IPS-20b (cell line): Measurements from ENCODE around the gene ARPC1B.
"Not testable (repeated sequence)": the region's sequence is repeated elsewhere in the genome, so short reads cannot be mapped to it uniquely, and the experiment has no call there.

Experiments used
- H3K27ac ChIP-seq: one replicate; pipeline ENCODE4 v1.5.1; 2013; ENCODE audit warnings: low read length
- H3K27me3 ChIP-seq: 2 replicates; pipeline ENCODE4 v1.6.1; 2013; ENCODE audit warnings: mild to moderate bottlenecking, low read length, inconsistent platforms; ENCODE audit not compliant: insufficient read depth
- H3K36me3 ChIP-seq: 2 replicates; pipeline ENCODE4 v1.6.1; 2013; ENCODE audit warnings: low read depth, mild to moderate bottlenecking, inconsistent platforms, low read length, moderate library complexity; ENCODE audit not compliant: insufficient read depth
- H3K4me1 ChIP-seq: 2 replicates; pipeline ENCODE4 v1.6.1; 2013; ENCODE audit warnings: mild to moderate bottlenecking, control low read depth, inconsistent platforms, low read length, moderate library complexity; ENCODE audit not compliant: insufficient read depth
- H3K4me3 ChIP-seq: 2 replicates; pipeline ENCODE4 v1.5.1; 2013; ENCODE audit warnings: mild to moderate bottlenecking, low read length, inconsistent platforms
- H3K9ac ChIP-seq: 2 replicates; pipeline ENCODE4 v1.6.1; 2013; ENCODE audit warnings: low read depth, mild to moderate bottlenecking, inconsistent platforms, low read length, moderate library complexity
- H3K9me3 ChIP-seq: 2 replicates; pipeline ENCODE4 v1.6.1; 2013; ENCODE audit warnings: mild to moderate bottlenecking, low read depth, low read length, inconsistent platforms; ENCODE audit not compliant: insufficient read depth

The ARPC1B gene

DNA sequence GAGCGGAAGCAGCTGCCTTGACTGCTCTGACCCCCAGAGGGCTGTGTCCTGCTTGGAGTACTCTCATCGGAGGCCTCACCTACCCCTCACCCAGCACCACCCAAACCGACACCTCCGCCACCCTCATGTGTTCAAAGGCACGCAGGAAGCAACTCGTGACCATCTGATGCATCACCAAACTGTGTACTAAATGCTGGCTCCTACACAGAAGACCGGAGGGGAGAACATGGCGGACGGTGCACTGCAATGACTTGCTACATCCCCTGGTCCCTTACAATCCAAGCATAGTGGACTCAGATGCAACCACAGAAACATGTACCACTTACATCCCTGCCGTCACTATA is 30.4 kb downstream of the ARPC1B start:
- Histone ChIP-seq H3K27me3 (no peaks in the 10 kb centered on the region), H3K27ac (no peak overlapping the region), H3K4me1 (peaks cover 11% of the 10 kb centered on the region), H3K4me3 (no peak overlapping the region), H3K36me3 (peaks cover 57% of the 10 kb centered on the region), H3K9me3 (no peaks in the 10 kb centered on the region), H3K9ac (no peak overlapping the region)

DNA sequence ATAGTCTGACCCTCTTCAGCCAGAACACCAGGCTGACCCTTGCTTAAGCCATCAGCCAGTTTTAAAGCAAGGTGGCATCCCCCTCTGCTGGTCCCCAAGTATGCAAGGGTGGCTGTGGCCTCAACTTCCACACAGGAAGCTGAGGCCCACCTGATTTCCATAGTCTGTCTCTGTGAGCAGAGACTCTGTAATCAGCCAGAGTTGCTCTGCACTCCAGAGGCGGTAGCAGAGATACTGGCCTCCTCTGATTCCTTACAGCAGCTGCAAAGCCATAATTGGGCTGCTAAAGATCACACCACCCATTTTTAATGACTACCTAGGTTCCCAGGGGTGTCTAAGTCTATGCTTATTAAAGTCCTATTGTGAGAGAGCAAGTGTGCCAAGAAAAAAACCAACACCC is 32.0 kb downstream of the ARPC1B start:
- Histone ChIP-seq H3K9me3 (no peaks in the 10 kb centered on the region), H3K27me3 (no peaks in the 10 kb centered on the region), H3K9ac (peak overlapping the region; percentile 100), H3K4me1 (peaks cover 13% of the 10 kb centered on the region), H3K4me3 (peak overlapping the region; percentile 100; the same call in 1 of the 2 replicates), H3K36me3 (peaks cover 57% of the 10 kb centered on the region), H3K27ac (no peak overlapping the region)

DNA sequence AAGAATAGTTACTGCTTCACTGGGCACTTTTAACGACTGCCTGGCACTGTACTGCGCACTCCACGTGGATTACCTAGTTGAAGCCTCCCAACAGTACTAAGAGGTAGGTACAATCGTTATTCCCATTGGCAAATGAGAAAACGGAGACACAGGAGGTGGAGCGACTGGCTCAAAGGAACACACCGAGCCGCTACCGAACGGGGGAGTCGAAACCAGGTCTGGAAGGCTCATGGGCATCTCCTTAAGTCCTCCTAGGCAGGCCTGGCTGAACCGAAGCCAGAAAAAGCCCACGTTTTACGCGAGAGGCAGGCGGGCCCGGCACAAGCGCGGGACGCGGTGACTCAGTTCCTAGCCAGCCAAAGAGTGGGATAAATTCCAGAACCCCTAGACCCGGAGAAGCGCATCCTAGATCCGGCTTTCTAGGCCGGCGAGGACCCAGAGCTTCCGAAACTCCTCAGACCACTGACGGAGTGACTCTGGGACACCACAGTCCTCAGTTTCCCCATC is 33.4 kb downstream of the ARPC1B start:
- Histone ChIP-seq H3K27ac (peak overlapping the region; percentile 85), H3K9ac (peak overlapping the region; percentile 100), H3K36me3 (peaks cover 55% of the 10 kb centered on the region), H3K27me3 (no peaks in the 10 kb centered on the region), H3K4me1 (peaks cover 13% of the 10 kb centered on the region), H3K4me3 (peak overlapping the region; percentile 100), H3K9me3 (no peaks in the 10 kb centered on the region)

DNA sequence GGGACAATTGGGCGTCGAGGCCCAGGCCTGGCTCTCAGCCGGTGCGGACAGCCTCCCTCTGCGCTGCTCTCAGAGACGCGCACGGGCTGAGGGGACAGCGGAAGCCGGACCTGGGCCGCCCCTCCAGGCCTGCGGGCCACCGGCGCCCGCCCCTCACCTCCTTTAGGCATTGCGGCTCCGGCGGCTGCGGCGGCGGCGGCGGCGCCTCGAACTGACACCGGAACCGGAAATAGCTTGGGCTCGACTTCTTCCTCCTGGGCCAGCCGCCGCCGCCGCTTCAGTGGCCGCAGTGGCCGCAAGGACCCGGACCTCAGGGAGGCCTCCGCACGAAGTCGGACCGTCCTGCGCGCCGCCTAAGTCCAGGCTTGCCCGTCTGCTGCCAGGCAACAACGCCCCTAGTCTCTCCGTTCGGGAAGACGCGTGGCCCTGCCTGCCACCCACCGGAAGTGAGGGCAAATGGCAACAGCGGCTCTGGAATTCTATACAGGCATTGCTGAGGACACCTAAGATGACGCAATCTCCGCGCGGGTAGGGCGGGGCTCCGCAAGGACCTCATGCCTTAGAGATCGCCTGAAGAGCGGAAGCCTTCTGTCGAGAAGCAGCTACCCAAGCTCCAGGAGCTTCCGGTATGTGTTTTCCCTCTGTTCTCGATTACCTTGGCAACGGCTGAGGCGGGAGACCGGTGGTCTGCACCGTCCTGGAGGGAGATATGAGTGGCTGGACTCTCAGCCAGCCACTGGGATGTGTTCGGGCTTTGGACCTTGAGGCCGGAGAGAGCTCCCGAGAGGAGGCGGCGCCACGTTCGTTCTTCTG is 34.1 kb downstream of the ARPC1B start, which contains the start of the genes BUD31 and PDAP1:
Gene BUD31, plus strand, starts transcription at position 591 of the 813 bp plus-strand sequence. CDS start 2,124 bp downstream, outside the sequence.
Gene PDAP1, minus strand, starts transcription at position 219 of the 813 bp plus-strand sequence. Its CDS starts 49 bp downstream, at position 170.
- H3K27me3 ChIP-seq, result no peaks in the 10 kb centered on the region
- peak within 1 kb of the TSS; percentile 100 for H3K4me3 ChIP-seq
- H3K36me3 ChIP-seq, result peaks cover 55% of the 10 kb centered on the region
- H3K4me1 ChIP-seq, result peaks cover 13% of the 10 kb centered on the region
- H3K9me3 ChIP-seq, result no peaks in the 10 kb centered on the region
- H3K9ac ChIP-seq, result peak within 1 kb of the TSS; percentile 100
- peak within 1 kb of the TSS; percentile 85 for H3K27ac ChIP-seq

DNA sequence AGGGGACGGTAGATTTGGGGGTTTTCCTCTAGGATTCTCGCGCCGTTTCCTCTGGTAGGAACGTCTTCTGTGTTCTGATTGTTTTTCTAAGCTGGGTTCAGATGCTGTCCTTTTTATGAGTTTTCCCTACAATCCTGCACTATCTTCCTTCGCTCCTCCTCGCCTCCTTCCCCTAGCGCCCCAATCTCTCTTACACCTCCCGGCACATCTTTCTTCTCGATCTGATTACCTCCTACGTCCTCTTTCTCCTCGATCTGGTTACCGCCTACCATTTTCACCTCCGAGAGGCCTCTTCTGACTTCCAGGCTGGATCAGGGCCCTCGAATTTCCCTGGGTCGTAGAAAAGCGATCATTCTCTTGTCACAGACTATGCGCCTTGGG is 34.7 kb downstream of the ARPC1B start:
- Histone ChIP-seq H3K4me3 (peak overlapping the region; percentile 100), H3K27me3 (no peaks in the 10 kb centered on the region), H3K36me3 (peaks cover 55% of the 10 kb centered on the region), H3K9me3 (no peaks in the 10 kb centered on the region), H3K9ac (peak overlapping the region; percentile 100), H3K27ac (peak overlapping the region; percentile 85), H3K4me1 (peaks cover 13% of the 10 kb centered on the region)

DNA sequence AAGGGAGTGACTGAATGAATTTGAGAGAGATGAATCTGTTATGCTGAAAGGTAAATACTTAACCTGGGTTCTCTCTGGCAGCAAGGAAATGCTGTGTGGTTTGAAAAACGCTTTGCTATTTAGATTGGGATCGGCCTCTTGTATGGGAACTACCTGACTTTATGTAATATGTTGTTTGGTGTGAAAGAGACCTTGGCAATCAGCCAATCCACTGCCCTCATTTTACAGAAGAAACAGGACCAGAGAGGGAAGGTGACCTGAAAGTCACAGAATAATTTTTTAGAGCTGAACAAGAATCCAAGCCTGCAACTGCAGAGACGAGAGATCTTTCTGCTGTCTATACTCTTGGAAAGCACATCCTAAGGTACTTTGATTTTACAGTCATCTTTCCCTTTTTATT is 35.3 kb downstream of the ARPC1B start:
- H3K4me3 ChIP-seq, result peak overlapping the region; percentile 100
- H3K4me1 ChIP-seq, result peaks cover 13% of the 10 kb centered on the region
- peaks cover 55% of the 10 kb centered on the region for H3K36me3 ChIP-seq
- no peaks in the 10 kb centered on the region for H3K27me3 ChIP-seq
- no peak overlapping the region for H3K27ac ChIP-seq
- peak overlapping the region; percentile 100 for H3K9ac ChIP-seq
- H3K9me3 ChIP-seq, result no peaks in the 10 kb centered on the region

DNA sequence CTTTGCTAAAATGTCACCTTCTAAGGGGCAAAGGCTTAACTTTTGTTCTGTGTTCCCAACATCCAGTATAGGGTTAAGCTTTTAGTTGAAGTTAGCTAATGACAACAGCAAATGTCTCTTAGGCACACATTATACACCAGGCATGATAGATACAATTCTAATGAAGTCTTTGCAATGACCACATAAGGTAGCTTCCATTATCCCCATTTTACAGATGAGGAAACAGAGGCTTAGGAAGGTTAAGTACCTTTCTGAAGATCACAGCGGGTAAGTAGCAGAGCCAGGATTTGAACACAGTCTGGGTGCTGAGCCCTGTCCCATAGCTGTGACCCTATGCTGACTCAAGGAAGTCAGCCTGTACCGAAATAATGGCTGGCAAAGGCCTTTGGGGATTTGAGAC is 36.1 kb downstream of the ARPC1B start:
- Histone ChIP-seq H3K9me3 (no peaks in the 10 kb centered on the region), H3K4me1 (peaks cover 13% of the 10 kb centered on the region), H3K36me3 (peaks cover 56% of the 10 kb centered on the region), H3K9ac (no peak overlapping the region), H3K4me3 (no peak overlapping the region), H3K27ac (no peak overlapping the region), H3K27me3 (no peaks in the 10 kb centered on the region)

DNA sequence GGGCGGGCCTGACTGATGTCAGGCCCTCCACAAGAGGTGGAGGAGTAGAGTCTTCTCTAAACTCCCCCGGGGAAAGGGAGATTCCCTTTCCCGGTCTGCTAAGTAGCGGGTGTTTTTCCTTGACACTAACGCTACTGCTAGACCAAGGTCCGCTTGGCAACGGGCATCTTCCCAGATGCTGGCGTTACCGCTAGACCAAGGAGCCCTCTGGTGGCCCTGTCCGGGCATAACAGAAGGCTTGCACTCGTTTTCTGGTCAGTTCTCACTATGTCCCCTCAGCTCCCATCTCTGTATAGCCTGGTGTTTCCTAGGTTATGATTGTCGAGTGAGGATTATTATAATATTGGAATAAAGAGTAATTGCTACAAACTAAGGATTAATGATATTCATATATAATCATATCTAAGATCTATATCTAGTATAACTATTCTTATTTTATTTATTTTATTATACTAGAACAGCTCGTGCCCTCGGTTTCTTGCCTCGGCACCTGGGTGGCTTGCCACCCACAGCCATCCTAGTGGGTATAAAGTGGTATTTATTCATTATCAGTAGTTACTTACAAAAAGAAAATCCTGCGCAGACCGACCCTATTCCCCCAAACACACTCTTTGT is 41.1 kb downstream of the ARPC1B start:
- not testable (repeated sequence) for H3K27ac ChIP-seq, H3K27me3 ChIP-seq, H3K9ac ChIP-seq, H3K4me3 ChIP-seq, H3K9me3 ChIP-seq, H3K4me1 ChIP-seq
- peaks cover 92% of the 10 kb centered on the region for H3K36me3 ChIP-seq

DNA sequence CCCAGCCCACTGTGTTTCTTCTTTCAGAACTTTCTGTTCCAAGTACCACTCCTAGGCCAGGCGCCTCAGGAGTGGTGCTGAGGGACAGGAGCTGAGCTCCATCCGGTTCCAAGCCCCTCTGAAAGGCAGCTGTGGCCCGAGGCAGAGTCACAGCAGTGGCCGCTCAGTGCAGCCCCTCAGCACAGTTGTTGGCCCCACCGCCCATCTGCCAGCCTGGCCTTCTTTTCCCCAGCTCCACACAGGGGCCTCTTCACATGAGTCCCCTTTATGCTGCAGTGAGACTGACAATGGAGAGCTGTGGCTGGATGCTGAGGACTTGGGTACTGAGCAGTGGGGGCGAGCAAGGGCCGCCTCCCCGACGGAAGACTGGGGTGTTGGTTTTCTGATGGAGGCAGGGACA is 43.7 kb downstream of the ARPC1B start:
- H3K4me1 ChIP-seq, result no peaks in the 10 kb centered on the region; the same call in 1 of the 2 replicates
- peaks cover 93% of the 10 kb centered on the region for H3K36me3 ChIP-seq
- no peak overlapping the region for H3K9ac ChIP-seq
- H3K9me3 ChIP-seq, result no peaks in the 10 kb centered on the region
- no peak overlapping the region for H3K4me3 ChIP-seq
- H3K27ac ChIP-seq, result no peak overlapping the region
- H3K27me3 ChIP-seq, result no peaks in the 10 kb centered on the region

DNA sequence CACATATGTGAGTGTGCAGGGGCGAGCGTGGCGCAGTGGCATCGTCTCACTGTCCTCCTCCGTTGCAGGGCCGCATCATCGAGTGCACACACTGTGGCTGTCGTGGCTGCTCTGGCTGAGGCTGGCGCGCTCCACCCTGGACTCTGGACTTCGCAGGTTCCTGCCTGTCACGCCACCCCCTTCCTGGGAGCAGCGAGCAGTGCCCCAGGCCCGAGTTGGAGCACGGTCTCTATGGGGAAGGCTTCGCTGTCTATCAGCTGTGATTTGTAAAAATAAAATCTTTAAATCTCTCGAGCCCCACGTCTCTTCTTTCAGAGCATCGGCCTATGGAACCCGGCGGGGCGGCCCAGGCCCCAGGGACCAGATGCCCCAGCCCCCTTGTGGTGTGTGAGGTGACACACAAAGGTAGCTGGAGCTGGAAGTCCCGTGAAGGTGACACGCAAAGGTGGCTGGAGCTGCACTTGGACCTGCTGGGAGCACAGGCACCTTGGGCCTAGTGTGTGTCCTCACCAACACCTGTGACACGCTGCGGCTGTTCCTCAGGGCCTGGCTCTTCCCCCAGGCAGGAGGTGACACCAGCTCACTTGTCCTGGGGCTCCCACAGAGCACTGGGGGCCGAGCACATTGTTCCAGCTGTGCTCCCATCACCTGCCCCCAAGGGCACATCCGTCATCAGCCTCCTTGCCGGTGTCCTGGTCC is 44.9 kb downstream of the ARPC1B start:
- H3K4me3 ChIP-seq, result no peak overlapping the region
- H3K9ac ChIP-seq, result no peak overlapping the region
- H3K4me1 ChIP-seq, result no peaks in the 10 kb centered on the region; the same call in 1 of the 2 replicates
- no peaks in the 10 kb centered on the region for H3K9me3 ChIP-seq
- H3K27ac ChIP-seq, result no peak overlapping the region
- H3K36me3 ChIP-seq, result peaks cover 94% of the 10 kb centered on the region
- no peaks in the 10 kb centered on the region for H3K27me3 ChIP-seq

DNA sequence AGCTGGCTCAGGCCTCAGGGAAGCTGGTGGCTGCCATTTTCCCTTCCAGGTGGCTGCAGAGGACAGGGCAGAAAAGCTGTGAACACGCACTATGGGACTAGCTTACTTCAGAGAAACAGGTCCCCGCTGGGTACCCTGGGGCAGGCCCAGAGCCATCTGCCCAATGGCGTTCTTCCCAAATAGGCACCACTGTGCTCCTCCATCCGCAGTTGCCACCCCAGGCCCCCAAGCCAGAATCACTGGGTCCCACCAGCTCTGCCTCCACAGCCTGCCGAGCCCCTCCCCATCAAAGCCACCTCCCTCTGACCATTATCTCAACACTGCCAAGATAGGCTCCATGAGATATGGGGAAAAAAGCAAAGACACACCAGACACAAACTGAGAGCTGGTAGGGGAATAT is 45.7 kb downstream of the ARPC1B start:
- no peak overlapping the region for H3K27ac ChIP-seq
- H3K9me3 ChIP-seq, result no peaks in the 10 kb centered on the region
- H3K9ac ChIP-seq, result no peak overlapping the region
- no peak overlapping the region for H3K4me3 ChIP-seq
- peaks cover 94% of the 10 kb centered on the region for H3K36me3 ChIP-seq
- H3K27me3 ChIP-seq, result no peaks in the 10 kb centered on the region
- H3K4me1 ChIP-seq, result no peaks in the 10 kb centered on the region; the same call in 1 of the 2 replicates
